ENCODE measurements around the gene PCMTD2.
"Not testable (repeated sequence)": the region's sequence is repeated elsewhere in the genome, so short reads cannot be mapped to it uniquely, and the experiment has no call there.

PCMTD2 gene

DNA sequence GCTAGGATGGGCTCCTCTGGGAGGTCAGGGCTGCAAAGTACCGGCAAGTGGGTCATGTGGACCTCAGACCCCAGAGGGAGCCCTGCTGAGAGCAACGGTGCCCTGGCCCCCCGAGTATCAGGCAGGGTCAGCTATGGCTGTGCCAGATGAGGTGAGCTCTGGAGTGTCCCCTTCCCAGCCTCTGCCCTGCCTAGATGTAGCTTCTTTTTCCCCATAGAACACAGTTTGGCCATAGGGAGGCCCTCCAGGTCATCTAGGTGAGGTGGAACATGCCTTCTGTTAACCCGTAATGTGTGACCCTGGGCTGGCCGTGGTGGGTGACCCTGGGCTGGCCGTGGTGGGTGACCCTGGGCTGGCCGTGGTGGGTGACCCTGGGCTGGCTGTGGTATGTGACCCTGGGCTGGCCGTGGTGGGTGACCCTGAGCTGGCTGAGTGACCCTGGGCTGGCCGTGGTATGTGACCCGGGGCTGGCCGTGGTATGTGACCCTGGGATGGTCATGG lies 21.2 kb upstream of the PCMTD2 start:
- TF ChIP-seq, protein P1, sequence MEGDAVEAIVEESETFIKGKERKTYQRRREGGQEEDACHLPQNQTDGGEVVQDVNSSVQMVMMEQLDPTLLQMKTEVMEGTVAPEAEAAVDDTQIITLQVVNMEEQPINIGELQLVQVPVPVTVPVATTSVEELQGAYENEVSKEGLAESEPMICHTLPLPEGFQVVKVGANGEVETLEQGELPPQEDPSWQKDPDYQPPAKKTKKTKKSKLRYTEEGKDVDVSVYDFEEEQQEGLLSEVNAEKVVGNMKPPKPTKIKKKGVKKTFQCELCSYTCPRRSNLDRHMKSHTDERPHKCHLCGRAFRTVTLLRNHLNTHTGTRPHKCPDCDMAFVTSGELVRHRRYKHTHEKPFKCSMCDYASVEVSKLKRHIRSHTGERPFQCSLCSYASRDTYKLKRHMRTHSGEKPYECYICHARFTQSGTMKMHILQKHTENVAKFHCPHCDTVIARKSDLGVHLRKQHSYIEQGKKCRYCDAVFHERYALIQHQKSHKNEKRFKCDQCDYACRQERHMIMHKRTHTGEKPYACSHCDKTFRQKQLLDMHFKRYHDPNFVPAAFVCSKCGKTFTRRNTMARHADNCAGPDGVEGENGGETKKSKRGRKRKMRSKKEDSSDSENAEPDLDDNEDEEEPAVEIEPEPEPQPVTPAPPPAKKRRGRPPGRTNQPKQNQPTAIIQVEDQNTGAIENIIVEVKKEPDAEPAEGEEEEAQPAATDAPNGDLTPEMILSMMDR (IDR thresholded peaks at IDR 0.05; ENCODE audit: control insufficient read depth, extremely low read depth, insufficient read depth): no peak
- DNase-seq (ENCODE audit: low read depth): no peak

DNA sequence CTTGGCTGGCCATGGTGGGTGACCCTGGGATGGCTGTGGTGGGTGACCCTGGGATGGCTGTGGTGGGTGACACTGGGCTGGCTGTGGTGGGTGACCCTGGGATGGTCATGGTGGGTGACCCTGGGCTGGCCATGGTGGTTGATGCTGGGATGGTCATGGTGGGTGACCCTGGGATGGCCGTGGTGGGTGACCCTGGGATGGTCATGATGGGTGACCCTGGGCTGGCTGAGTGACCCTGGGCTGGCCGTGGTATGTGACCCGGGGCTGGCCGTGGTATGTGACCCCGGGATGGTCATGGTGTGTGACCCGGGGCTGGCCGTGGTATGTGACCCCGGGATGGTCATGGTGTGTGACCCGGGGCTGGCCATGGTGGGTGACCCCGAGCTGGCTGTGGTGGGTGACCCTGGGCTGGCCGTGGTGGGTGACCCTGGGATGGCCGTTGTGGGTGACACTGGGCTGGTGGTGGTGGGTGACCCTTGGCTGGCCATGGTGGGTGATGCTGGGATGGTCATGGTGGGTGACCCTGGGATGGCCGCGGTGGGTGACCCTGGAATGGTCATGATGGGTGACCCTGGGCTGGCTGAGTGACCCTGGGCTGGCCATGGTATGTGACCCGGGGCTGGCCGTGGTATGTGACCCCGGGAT lies 20.5 kb upstream of the PCMTD2 start:
- DNase-seq (ENCODE audit: low read depth); H3K4me3 ChIP-seq (ENCODE audit: low read depth, low read length): not testable (repeated sequence)

More for the DNA sequence above, 21.2 kb upstream of the PCMTD2 start:
- no peak overlapping the region for H3K4me3 ChIP-seq (ENCODE audit: low read depth, low read length)

DNA sequence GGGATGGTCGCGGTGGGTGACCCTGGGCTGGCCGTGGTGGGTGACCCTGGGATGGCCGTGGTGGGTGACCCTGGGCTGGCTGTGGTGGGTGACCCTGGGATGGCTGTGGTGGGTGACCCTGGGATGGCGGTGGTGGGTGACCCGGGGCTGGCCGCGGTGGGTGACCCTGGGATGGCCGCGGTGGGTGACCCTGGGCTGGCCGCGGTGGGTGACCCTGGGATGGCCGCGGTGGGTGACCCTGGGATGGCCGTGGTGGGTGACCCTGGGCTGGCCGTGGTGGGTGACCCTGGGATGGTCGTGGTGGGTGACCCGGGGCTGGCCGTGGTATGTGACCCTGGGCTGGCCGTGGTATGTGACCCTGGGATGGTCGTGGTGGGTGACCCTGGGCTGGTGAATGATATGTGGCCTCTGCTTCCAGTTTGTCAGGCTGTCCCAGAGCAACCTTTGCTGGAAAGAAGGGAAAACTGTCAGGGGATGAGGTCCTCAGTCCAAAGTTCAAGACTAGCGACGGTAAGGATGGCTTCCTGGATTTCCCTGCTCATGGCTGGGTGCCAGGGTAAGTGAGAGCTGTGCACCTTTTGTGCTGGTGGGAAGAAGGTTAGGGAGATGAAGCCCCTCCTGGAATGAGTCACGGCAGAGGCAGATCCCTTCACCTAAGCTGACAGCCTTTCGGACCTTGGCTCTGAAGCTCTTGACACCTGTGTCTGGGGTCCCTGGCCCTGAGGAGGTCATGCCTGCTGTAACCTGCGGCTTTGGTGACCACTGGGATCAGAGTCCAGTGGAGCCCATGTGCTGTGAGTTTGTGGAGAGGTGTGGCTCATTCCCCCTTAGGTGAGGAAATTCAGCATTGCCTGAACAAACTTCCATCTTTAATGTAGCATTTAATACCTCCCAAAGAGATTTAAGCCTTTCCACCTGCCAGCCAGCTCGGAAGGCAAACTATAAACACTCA lies 19.1 kb upstream of the PCMTD2 start:
- TF ChIP-seq, protein P1 (IDR thresholded peaks at IDR 0.05; ENCODE audit: control insufficient read depth, extremely low read depth, insufficient read depth): no peak
- DNase-seq (ENCODE audit: low read depth): no peak
- no peak overlapping the region for H3K4me3 ChIP-seq (ENCODE audit: low read depth, low read length)

DNA sequence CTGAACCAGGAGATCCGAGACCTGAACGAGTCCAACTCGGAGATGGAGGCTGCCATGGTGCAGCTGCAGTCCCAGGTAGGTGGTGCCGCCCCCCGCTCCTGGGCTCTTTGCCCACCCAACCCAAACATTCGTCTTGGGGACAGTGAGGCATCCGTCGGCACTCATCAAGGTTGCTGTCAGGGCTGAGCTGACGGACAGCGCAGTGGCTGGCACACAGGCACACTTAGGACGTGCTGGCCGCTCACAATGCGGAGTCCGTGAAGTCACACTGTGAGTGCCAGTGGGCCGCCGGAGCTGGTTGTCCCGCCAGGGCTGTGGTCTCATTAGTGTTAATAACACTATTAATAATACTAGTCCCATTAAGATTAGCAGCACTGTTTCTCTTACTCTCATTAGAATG lies 18.2 kb upstream of the PCMTD2 start:
- no peak for DNase-seq (ENCODE audit: low read depth)
- H3K4me3 ChIP-seq (ENCODE audit: low read depth, low read length): no peak overlapping the region
- TF ChIP-seq, protein P1 (IDR thresholded peaks at IDR 0.05; ENCODE audit: control insufficient read depth, extremely low read depth, insufficient read depth): no peak

DNA sequence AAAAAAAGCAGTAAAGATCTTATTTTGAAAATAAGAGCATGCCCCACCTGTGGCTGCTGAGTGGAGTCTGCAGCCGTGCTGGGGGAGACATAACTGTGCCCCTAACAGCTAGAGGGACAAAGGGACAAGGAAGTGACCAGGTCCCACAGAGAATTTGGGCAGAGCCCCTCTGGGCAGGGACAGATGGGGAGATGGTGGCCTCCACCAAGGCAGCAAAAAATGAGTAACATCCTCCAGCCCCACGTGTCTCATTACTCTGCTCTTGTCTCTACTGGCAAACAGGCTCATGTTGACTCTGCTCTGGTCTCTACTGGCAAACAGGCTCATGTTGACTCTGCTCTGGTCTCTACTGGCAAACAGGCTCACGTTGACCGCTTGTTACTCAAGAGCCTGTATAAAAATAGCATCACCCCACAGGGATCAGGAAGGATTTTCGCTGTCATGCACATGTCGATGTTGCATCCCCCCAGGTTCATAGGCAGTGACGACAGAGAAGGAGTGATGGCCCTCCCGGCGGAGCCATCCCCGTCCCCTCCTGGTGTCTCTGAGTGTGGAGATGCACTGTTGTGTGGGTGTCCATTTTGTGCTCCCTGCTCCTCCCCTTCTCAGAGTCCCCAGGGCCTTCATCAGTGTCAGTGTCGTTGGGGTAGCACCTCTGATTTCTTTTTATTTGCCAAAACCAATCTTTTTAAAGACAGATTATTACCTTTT lies 17.3 kb upstream of the PCMTD2 start:
- no peak overlapping the region for H3K4me3 ChIP-seq (ENCODE audit: low read depth, low read length)
- TF ChIP-seq, protein P1 (IDR thresholded peaks at IDR 0.05; ENCODE audit: control insufficient read depth, extremely low read depth, insufficient read depth): no peak
- DNase-seq (ENCODE audit: low read depth): no peak

DNA sequence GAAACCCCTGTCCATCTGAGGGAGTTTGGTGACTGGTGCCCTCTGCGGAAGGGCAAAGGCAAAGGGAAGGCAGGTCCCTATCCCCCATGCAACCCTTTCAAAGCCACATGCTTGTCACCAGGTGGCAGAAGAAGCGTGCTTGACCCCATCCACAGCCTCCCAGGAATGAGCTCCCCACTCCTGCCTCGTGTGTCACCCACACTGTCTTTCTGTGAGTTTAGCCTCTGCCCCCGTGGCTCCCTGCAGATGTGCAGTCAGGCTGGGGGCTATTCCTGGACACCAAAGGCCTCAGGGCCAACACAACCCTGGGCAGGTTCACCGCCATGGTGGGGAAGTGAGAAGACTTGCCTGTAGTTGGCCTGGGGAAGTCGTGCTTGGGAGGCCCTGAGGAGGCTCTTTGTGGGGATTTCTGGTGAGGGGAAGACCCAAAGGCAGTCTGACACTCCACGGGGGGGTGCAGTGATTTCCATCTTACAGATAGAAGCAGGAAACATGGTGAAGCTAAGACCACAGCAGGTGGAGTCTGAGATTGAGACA lies 16.6 kb upstream of the PCMTD2 start:
- no peak for DNase-seq (ENCODE audit: low read depth)
- TF ChIP-seq, protein P1 (IDR thresholded peaks at IDR 0.05; ENCODE audit: control insufficient read depth, extremely low read depth, insufficient read depth): no peak
- H3K4me3 ChIP-seq (ENCODE audit: low read depth, low read length): no peak overlapping the region

All from LNCaP clone FGC (cell line).